Keratinocyte (primary cell): Measurements from ENCODE around the gene ALG14. TPM values are rescaled to one million over a fixed set of nuclear protein-coding genes. Genes with fewer than 3 reads are reported as not detected.

ENCODE experiments used
- DNase-seq: peaks from one replicate; pipeline ENCODE4 v3.0.0-alpha.2; 2011; ENCODE audit warnings: low read depth, missing footprints, low spot score
- FAIRE-seq: peaks from 2 replicates; lab custom pipeline; 2011; peaks lifted over from hg19 to GRCh38; lab: Jason Lieb, UNC
- H2AFZ ChIP-seq: 2 replicates; pipeline ENCODE4 v1.6.0; 2012; ENCODE audit warnings: low read length, control low read depth, inconsistent platforms; ENCODE audit not compliant: control insufficient read depth
- H3K27ac ChIP-seq: 2 replicates; pipeline ENCODE4 v1.5.1; 2011; ENCODE audit warnings: low read length; ENCODE audit not compliant: control insufficient read depth, insufficient read depth
- H3K27me3 ChIP-seq: 3 replicates; pipeline ENCODE4 v1.6.0; 2011; ENCODE audit warnings: low read length; ENCODE audit not compliant: control insufficient read depth, insufficient read depth; ENCODE audit errors: extremely low read depth
- H3K36me3 ChIP-seq, 2 experiments: 2 replicates in 1 of 2; 3 replicates in 1 of 2; pipeline ENCODE4 v1.5.1; 2011; ENCODE audit warnings: low read length in 2 of 2, mild to moderate bottlenecking in 1 of 2; ENCODE audit not compliant: control insufficient read depth in 2 of 2, insufficient read depth in 2 of 2; ENCODE audit errors: extremely low read depth in 1 of 2
- H3K4me1 ChIP-seq: 3 replicates; pipeline ENCODE4 v1.5.1; 2011; ENCODE audit warnings: low read length; ENCODE audit not compliant: control insufficient read depth, insufficient read depth; ENCODE audit errors: extremely low read depth
- H3K4me2 ChIP-seq: 3 replicates; pipeline ENCODE4 v1.6.0; 2011; ENCODE audit warnings: low read depth, low read length; ENCODE audit not compliant: control insufficient read depth, insufficient read depth; ENCODE audit errors: extremely low read depth
- H3K4me3 ChIP-seq, 3 experiments: fragments of 200-600 bp in 1 of 3; sonication (generic) in 1 of 3; 2 replicates in 2 of 3; 3 replicates in 1 of 3; pipeline ENCODE4 v1.5.1; 2011 to 2016; ENCODE audit warnings: low read length in 3 of 3, mild to moderate bottlenecking in 3 of 3, control low read depth in 2 of 3, inconsistent platforms in 1 of 3, low read depth in 1 of 3, mixed read lengths in 1 of 3, mixed run types in 1 of 3, moderate library complexity in 1 of 3; ENCODE audit not compliant: control insufficient read depth in 2 of 3, insufficient read depth in 2 of 3; ENCODE audit errors: extremely low read depth in 1 of 3
- H3K79me2 ChIP-seq: 2 replicates; pipeline ENCODE4 v1.6.0; 2012; ENCODE audit warnings: low read length; ENCODE audit not compliant: control insufficient read depth, insufficient read depth
- H3K9ac ChIP-seq: 3 replicates; pipeline ENCODE4 v1.6.0; 2011; ENCODE audit warnings: low read length; ENCODE audit not compliant: control insufficient read depth, insufficient read depth; ENCODE audit errors: extremely low read depth
- H3K9me1 ChIP-seq: 3 replicates; pipeline ENCODE4 v1.6.0; 2011; ENCODE audit warnings: low read length; ENCODE audit not compliant: control insufficient read depth, insufficient read depth; ENCODE audit errors: extremely low read depth
- H3K9me3 ChIP-seq: 2 replicates; pipeline ENCODE4 v1.5.1; 2012; ENCODE audit warnings: low read depth, low read length; ENCODE audit not compliant: control insufficient read depth
- H4K20me1 ChIP-seq: 3 replicates; pipeline ENCODE4 v1.6.0; 2011; ENCODE audit warnings: low read length; ENCODE audit not compliant: control insufficient read depth, insufficient read depth; ENCODE audit errors: extremely low read depth
- EZH2 ChIP-seq: IDR thresholded peaks from one replicate; pipeline ENCODE4 v1.6.1; 2012; ENCODE audit warnings: inconsistent platforms, mild to moderate bottlenecking, low read length, moderate library complexity
- dilution Hi-C: fragments of 300-500 bp; cut with MboI; formaldehyde crosslinking; loops from one replicate; pipeline ENCODE4 v1.7.0; 2020; ENCODE audit warnings: low sequenced_read_pairs; ENCODE audit not compliant: extremely low pct_ligation_motif_present
- polyA plus RNA-seq, 5 experiments: library from polyadenylated mRNA; depleted of rRNA in 3 of 5; stranded (reverse) in 3 of 5; stranded (forward) in 1 of 5; unstranded in 1 of 5; fragments of >200 nt; gene quantifications; 1 replicate in 1 of 5; 2 replicates in 3 of 5; 3 replicates in 1 of 5; pipeline versions ENCODE4 v1.2.1 to v1.2.3, GENCODE V29; 2011 to 2012; ENCODE audit warnings: missing spikeins in 2 of 5, low read depth in 1 of 5, low replicate concordance in 1 of 5
- TF ChIP-seq, protein P1 (sequence below), 3 experiments: IDR thresholded peaks in 1 of 3; conservative IDR thresholded peaks in 1 of 3; optimal IDR thresholded peaks in 1 of 3; 2 replicates in 2 of 3; 3 replicates in 1 of 3; pipeline versions ENCODE3 to v1.5.1; 2011; ENCODE audit warnings: low read length in 3 of 3, mild to moderate bottlenecking in 3 of 3, moderate library complexity in 2 of 3, control low read depth in 1 of 3, inconsistent platforms in 1 of 3; ENCODE audit not compliant: insufficient read depth in 2 of 3; ENCODE audit errors: extremely low read depth in 1 of 3

Gene ALG14
- polyA plus RNA-seq, 1 donor (not counting 4 experiments of a cell fraction or from before 2014, with no cell fraction given) = 4.6 TPM

DNA sequence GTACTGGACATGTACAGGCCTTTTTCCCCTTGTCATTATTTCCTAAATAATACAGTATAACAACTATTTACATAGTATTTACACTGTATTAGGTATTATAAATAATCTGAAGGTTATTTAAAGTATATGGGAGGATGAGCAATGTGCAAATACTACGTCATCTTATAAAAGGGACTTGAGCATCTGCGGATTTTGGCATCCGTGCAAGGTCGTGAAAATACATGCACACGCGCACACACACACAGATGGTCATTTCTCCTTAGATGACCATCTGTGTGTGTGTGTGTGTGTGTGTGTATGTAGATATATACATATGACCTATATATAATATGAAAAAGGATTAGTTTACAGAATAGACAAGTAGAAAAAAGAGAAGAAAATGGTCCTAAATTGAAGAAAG lies 15.4 kb downstream of the ALG14 start:
- H4K20me1 ChIP-seq = no peaks in the 10 kb centered on the region
- H3K27ac ChIP-seq = no peak overlapping the region
- no peak overlapping the region for H3K4me2 ChIP-seq
- H3K27me3 ChIP-seq = no peaks in the 10 kb centered on the region
- FAIRE-seq (no peak), DNase-seq (no peak)
- H3K36me3 ChIP-seq = no peaks in the 10 kb centered on the region
- no peak overlapping the region for H3K9ac ChIP-seq
- no peaks in the 10 kb centered on the region for H3K79me2 ChIP-seq
- H3K9me1 ChIP-seq = no peaks in the 10 kb centered on the region
- dilution Hi-C loops = no loop called here
- no peaks in the 10 kb centered on the region for H3K9me3 ChIP-seq
- H2AFZ ChIP-seq = no peak overlapping the region
- H3K4me1 ChIP-seq = no peaks in the 10 kb centered on the region
- TF ChIP-seq, protein P1, sequence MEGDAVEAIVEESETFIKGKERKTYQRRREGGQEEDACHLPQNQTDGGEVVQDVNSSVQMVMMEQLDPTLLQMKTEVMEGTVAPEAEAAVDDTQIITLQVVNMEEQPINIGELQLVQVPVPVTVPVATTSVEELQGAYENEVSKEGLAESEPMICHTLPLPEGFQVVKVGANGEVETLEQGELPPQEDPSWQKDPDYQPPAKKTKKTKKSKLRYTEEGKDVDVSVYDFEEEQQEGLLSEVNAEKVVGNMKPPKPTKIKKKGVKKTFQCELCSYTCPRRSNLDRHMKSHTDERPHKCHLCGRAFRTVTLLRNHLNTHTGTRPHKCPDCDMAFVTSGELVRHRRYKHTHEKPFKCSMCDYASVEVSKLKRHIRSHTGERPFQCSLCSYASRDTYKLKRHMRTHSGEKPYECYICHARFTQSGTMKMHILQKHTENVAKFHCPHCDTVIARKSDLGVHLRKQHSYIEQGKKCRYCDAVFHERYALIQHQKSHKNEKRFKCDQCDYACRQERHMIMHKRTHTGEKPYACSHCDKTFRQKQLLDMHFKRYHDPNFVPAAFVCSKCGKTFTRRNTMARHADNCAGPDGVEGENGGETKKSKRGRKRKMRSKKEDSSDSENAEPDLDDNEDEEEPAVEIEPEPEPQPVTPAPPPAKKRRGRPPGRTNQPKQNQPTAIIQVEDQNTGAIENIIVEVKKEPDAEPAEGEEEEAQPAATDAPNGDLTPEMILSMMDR (optimal IDR thresholded peaks at IDR 0.05 in 1 of 3, IDR thresholded peaks at IDR 0.05 in 1 of 3, conservative IDR thresholded peaks at IDR 0.05 in 1 of 3; ENCODE audit: extremely low read depth in 1 of 3, insufficient read depth in 2 of 3, low read length in 3 of 3) = no peak
- no peak for TF ChIP-seq EZH2
- no peak overlapping the region for H3K4me3 ChIP-seq

DNA sequence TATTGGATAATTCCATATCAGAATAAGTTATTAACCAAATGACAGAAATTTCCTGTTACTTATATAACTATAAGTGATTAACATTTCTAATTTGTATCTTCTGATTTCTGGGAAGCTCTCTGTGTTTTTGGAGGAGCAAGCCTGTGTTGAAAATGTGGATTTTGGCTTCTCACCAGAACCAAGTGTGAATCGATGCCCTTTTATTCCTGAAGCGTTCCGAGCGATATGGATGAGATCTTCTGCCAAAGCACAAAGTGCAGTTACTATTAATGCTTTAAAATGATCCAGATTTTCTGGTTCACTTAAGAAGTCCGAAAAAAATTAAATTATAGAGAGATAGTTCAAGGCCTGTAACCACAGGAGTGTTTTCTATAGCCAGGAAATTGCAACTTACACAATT lies 22.8 kb downstream of the ALG14 start:
- no peaks in the 10 kb centered on the region for H3K79me2 ChIP-seq
- no peaks in the 10 kb centered on the region for H3K36me3 ChIP-seq
- DNase-seq (no peak), FAIRE-seq (no peak)
- H2AFZ ChIP-seq = no peak overlapping the region
- no peaks in the 10 kb centered on the region for H4K20me1 ChIP-seq
- H3K4me1 ChIP-seq = no peaks in the 10 kb centered on the region
- H3K4me2 ChIP-seq = no peak overlapping the region
- H3K9ac ChIP-seq = no peak overlapping the region
- H3K9me3 ChIP-seq = no peaks in the 10 kb centered on the region
- H3K4me3 ChIP-seq = no peak overlapping the region
- TF ChIP-seq, protein P1 (optimal IDR thresholded peaks at IDR 0.05 in 1 of 3, IDR thresholded peaks at IDR 0.05 in 1 of 3, conservative IDR thresholded peaks at IDR 0.05 in 1 of 3; ENCODE audit: extremely low read depth in 1 of 3, insufficient read depth in 2 of 3, low read length in 3 of 3) = no peak
- TF ChIP-seq EZH2 = no peak
- H3K27ac ChIP-seq = no peak overlapping the region
- no peaks in the 10 kb centered on the region for H3K27me3 ChIP-seq
- dilution Hi-C loops = no loop called here
- no peaks in the 10 kb centered on the region for H3K9me1 ChIP-seq
